ENCODE results near the gene BPI.
"Not testable (repeated sequence)": the region's sequence is repeated elsewhere in the genome, so short reads cannot be mapped to it uniquely, and the experiment has no call there.

Gene BPI

DNA sequence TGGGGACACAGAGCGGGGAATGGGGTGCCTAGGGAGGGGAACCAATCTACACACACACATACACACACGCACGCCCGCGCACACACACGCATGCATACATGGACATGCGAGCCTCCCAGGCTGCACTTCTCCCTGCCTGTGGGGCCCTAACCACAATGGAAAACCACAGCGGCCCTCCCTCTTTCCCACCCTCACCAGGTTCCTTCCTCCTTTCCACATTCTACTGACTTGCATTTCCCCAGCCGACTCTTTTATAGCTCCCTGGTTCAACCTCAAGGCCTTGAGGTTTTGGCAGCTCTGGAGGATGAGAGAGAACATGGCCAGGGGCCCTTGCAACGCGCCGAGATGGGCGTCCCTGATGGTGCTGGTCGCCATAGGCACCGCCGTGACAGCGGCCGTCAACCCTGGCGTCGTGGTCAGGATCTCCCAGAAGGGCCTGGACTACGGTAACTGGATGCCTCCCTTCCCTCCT, at the start of gene BPI:
BPI (plus strand) TSS at position 249 of the 472 bp plus-strand sequence; CDS start at position 317, 68 bp downstream.
- no peak for DNase-seq

- not testable (repeated sequence) for DNase-seq
Observed at GRCh38 chr20:38254621-38255020, 49.3 kb upstream of the BPI start.

GRCh38 chr20:38255393-38255792, 48.6 kb upstream of the BPI start:
- DNase-seq = no peak

DNA sequence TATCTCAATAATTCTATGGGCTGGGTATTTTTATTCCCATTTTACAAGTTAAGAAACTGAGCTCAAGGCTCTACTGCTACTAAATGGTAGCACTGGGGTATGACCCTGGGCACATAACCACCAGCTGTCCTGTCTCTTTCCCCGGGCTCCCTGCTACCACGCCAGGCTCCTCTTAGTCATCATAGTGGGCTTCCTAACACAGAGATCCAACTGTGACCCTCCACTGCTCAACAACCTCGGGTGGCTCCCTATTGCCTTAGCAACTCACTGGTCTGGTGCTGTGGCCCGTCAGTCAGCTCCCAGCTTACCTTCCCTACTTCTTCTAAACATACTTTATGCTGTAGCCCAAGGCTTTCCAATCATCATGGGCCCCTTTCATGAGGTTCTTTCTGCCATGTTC, 47.9 kb upstream of the BPI start:
- DNase-seq = no peak

DNA sequence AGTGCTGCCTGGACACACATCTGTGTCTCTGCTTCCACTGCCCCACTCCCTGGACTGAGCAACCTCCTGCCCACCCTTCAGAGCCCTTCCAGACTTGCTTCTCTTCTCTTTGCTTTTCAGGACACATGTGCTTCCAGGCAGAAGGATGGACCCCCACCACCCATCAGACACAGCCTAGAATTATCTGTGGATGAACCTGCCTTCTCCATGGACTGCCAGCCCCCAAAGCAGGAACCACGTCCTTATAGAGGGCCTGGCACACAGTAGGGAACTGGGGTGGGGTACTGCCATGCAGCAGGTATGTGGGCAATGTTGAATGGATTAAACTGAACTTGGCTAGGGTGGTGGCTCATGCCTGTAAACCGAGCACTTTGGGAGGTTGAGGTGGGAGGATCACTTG, 47.0 kb upstream of the BPI start:
- no peak for DNase-seq

DNA sequence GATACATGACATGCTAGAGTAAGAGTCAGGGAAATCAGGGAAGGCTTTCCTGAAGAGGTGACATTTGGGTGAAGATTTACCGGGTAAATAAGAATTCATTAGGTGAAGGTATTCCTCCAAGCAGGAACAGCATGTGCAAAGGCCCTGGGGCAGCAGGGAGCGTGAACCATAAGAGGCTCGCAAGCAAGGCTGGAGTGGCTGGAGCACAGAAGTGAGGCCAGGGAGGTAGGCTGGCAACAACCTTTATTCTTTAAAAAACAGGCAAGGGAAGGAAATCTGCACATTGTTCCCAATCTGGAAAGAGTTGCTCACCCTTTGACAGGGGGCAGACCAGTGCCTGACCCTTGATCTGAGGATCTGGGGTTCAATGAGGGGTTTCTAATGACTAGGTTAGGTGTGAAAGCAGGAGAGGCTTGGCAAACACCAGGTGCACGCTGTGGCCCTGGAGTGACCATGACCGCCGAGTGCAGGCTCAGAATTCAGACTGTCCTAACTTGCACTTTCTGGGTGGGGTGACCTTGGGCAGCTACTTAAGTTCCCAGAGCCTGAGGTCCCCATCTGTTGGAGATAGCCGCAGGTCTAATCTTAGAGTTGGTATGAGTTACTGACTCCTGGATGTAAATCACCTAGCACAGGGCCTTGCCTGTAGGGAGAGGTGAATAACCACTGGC, 45.3 kb upstream of the BPI start:
- DNase-seq = no peak

DNA sequence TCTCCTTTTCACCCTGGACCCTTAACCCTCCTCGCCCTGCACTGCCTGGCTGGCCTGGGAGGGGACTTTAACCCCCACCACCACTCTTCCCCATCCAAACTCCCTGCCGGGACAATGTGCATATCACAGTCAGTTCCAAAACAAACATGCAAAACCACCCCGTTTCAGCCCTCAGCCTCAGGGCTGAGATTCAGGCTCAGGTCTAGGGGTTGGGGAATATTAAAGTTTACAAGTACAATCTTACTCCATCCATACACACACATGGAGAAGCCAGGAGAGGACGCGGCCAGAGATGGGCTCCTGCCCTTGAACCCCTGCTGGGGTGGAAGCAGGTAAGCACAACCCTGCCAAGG, 44.0 kb upstream of the BPI start:
- DNase-seq = no peak

DNA sequence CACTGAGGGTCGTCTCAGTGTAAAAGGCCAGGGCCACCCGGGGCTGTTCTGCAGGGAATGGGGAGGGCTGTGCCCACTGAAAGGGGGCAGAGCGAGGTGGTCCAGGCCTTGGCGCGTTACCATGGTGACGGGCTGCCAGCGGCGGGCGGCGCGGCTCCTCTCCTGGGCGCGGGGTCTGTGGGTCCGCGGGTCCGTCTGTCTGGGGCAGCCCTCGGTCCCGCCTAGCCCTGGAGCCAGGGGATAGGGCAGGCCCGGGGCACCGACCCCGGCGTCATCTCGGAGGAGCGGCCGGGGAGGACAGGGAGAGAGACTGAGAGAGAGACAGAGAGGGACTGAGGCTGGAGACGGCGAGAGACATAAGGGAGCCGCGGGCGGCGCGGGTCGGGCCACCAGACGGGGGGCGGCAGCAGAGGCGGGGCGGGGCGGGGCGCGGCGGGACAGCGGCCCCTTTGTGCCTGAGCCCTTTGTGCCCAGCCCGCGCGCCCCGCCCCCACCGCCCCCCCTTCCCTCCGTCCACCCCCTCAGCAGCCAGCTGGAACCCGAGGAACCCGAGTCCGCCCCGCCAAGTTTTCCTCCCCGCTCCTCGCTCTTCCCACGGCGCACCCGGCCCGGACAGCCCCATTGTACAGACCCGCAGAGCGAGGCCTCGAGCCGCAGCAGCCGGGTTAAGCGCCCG, 43.4 kb upstream of the BPI start, which contains the start of gene KIAA1755:
KIAA1755 (minus strand) TSS at position 358 of the 676 bp plus-strand sequence; CDS start at position 123, 235 bp downstream.
- no peak for DNase-seq

GRCh38 chr20:38261054-38261390, 42.9 kb upstream of the BPI start:
- no peak for DNase-seq

GRCh38 chr20:38262931-38263330, 41.0 kb upstream of the BPI start:
- DNase-seq = no peak

- no peak for DNase-seq
Observed at GRCh38 chr20:38266426-38266825, 37.5 kb upstream of the BPI start.

DNA sequence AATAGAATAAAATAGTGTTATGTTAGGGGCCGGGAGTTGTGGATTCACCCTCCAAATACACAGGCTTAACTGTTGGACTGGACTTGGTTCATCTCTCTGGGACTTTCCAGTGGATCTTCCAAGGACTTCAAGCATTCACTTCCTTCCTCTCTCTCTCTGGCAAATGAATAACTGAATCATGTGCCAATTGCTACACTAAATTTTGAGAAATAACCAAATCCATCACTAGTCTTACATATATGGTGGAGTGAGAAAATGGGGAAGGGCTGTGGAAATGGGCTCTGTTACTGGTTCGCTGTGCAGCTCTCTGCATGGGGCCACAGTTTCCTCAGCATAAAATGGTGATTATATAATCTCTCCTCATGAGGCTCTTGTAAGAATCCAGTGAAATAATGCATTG, 36.7 kb upstream of the BPI start:
- DNase-seq = no peak

DNA sequence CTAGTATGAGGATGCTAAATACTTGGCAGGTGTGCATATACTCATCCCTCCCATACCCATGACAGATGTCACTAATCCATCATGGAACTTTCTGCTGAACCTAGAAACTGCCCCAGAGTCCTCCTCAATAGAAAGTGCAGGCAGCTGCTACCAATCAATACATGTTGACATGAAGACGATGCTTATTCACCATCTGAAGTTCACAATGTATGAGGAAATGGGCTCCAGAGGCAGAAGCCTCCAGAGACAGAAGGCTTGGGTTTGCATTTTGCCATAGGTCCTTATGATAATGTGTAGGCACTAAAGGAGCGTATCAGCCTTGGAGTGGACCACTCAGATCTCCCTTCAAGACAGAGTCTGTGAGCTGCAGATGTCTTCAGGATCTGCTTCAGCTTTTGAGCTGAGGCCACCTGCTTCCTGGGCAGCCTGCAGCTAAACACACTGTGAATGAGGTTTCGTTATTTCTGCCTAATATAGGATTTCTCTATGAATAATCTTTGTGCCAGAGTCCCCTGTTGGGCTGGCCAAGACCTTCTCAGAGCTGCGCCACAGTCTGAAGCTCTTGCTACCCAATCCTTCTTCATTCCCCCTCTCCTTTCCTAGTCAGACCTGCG, 35.9 kb upstream of the BPI start:
- DNase-seq = no peak

DNA sequence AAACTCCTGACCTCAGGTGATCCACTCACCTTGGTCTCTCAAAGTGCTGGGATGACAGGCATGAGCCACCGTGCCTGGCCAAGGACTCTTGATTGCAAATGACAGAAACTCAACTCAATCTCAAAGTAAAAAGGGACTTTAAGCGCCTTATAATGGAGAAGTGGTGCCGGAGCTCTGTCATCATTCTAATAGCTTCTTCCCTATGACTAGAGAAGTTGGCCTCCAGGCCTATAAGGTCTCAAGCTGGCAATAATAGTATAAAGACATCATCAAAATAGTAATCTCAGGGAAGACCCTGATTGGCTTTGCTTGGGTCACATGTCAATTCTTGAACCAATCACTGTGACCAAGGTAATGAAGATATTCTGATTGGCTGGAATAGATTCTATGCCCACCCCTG, 34.9 kb upstream of the BPI start:
- no peak for DNase-seq

- no peak for DNase-seq
Observed at GRCh38 chr20:38269715-38270114, 34.2 kb upstream of the BPI start.

- DNase-seq = no peak
Observed at GRCh38 chr20:38270869-38271605, 32.9 kb upstream of the BPI start.

DNA sequence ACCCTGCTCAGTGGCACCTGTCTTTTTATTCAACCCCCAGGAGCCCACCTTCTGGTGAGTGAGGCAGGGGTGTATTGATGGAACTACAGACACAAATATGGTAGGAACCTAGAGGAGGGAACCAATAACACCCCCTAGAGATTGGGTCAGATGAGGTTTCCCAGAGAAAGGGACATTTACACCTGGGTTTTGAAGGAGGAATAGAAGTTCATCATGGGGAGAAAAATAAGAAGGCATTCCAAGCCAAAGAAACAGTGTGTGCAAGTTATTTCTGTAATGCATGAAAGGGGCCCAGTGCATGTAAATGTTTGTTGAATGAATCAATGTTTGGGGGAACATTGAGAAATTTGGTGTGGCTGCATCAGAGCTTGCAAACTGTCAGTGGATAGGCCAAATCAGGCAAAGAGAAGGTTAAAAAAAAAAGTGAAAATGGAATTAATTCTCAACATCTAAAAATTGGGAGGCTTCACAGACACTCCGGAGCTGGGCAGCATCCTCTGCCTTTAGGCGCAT, 32.3 kb upstream of the BPI start:
- no peak for DNase-seq

- DNase-seq = no peak
Observed at GRCh38 chr20:38272398-38272797, 31.6 kb upstream of the BPI start.

GRCh38 chr20:38272961-38273360, 31.0 kb upstream of the BPI start:
- no peak for DNase-seq

- DNase-seq = no peak
Observed at GRCh38 chr20:38275815-38276550, 28.0 kb upstream of the BPI start.

- no peak for DNase-seq
Observed at GRCh38 chr20:38277285-38277684, 26.7 kb upstream of the BPI start.

DNA sequence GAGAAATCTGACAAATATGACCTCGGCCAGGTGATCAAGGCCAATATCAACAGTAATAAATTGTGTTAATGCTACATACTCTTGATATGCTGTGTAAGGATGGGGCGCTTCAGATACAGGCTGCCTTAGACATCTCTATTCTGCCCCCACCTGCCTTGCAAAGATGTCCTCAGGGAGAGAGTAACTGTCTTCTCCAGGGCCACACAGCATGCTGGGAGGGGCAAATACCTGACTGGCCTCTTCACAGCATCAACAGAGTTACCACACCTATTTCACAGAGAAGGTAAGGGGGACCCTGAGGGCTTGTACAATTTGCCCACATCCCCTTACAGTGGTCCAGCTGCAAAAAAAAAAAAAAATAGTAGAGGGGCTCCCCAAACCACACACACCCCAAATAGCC, 26.3 kb upstream of the BPI start:
- DNase-seq = no peak

DNA sequence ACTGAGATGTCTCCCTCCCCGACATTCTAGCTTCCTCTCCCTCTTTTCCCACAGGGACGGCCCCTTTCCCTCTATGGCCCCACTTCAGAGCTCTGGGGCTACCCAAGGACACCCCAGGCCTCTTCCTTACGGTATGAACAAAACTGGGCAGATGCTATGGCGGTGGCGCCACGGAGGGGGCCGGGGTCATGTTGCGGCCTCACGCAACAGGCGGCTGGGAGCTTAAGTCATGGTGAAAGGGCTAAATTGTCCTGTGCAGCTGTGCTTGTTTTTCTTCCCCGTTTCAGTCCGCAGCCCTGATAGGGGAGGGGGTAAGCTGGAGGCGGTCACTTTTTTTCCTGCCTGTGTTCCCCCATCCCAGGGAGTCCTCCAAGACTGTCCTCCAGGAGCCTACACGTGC, 25.8 kb upstream of the BPI start:
- DNase-seq = no peak

Measured in NCI-H187 treated with DMSO at 0.1 percent for 48 hours (cell line).